Brain microvascular endothelial cell (primary cell): ENCODE results near the gene UXS1.
"Not testable (repeated sequence)": the region's sequence is repeated elsewhere in the genome, so short reads cannot be mapped to it uniquely, and the experiment has no call there.

ENCODE experiments used
- DNase-seq: peaks from one replicate; pipeline ENCODE4 v3.0.0-alpha.2; 2020
- H3K27ac ChIP-seq: fragments of 250-450 bp; sonication (Bioruptor Pico); 2 replicates; pipeline ENCODE4 v1.5.1; 2020; ENCODE audit warnings: mild to moderate bottlenecking, moderate library complexity
- H3K27me3 ChIP-seq: fragments of 250-450 bp; sonication (Bioruptor Pico); replicated peaks from 2 replicates; pipeline ENCODE4 v1.5.1; 2020; ENCODE audit warnings: mild to moderate bottlenecking
- H3K36me3 ChIP-seq: fragments of 250-450 bp; sonication (Bioruptor Pico); replicated peaks from 2 replicates; pipeline ENCODE4 v1.5.1; 2020; ENCODE audit warnings: mild to moderate bottlenecking
- H3K4me3 ChIP-seq: 2 replicates; pipeline ENCODE4 v1.5.1; 2011; ENCODE audit warnings: low read depth, mild to moderate bottlenecking, control low read depth, low read length, moderate library complexity
- CTCF ChIP-seq: IDR thresholded peaks from 2 replicates; pipeline ENCODE4 v1.5.1; 2011; ENCODE audit warnings: low read depth, mild to moderate bottlenecking, moderate library complexity, low read length, control low read depth, inconsistent platforms; ENCODE audit errors: missing control alignments
- in situ Hi-C: cut with HindIII; loops from 2 replicates; pipeline ENCODE4 v1.10.0; 2017; ENCODE audit warnings: low sequenced_read_pairs, low pct_ligation_motif_present

The UXS1 gene

GRCh38 chr2:106193977-106194778, at the start of gene UXS1:
TSS of gene UXS1 (minus strand) at chr2:106194301. CDS start at chr2:106194241, 60 bp downstream.
- TF ChIP-seq CTCF = no peak
- in situ Hi-C loops = no loop called here
- Histone ChIP-seq H3K27me3 (no peaks in the 10 kb centered on the region), H3K27ac (peak within 1 kb of the TSS; percentile 26), H3K36me3 (no peaks in the 10 kb centered on the region), H3K4me3 (peak within 1 kb of the TSS; percentile 81)
- DNase-seq = peak; percentile 96

GRCh38 chr2:106239491-106239890, 45.4 kb upstream of the UXS1 start:
- in situ Hi-C loops, H3K36me3 ChIP-seq, H3K4me3 ChIP-seq, DNase-seq, H3K27ac ChIP-seq, H3K27me3 ChIP-seq: not testable (repeated sequence)

- H3K4me3 ChIP-seq, in situ Hi-C loops, H3K27me3 ChIP-seq, H3K27ac ChIP-seq, H3K36me3 ChIP-seq: not testable (repeated sequence)
- DNase-seq = peak; percentile 1
These were observed 41.3 kb upstream of the UXS1 start for GRCh38 chr2:106235392-106235791.

- in situ Hi-C loops = no loop called here
- Histone ChIP-seq H3K36me3 (no peaks in the 10 kb centered on the region), H3K27ac (no peak overlapping the region), H3K27me3 (no peaks in the 10 kb centered on the region), H3K4me3 (no peak overlapping the region)
- no peak for DNase-seq
- no peak for TF ChIP-seq CTCF
These were observed 39.2 kb upstream of the UXS1 start for GRCh38 chr2:106233350-106233706.

- H3K4me3 ChIP-seq = no peak overlapping the region
- H3K27me3 ChIP-seq = no peaks in the 10 kb centered on the region
- no peak for TF ChIP-seq CTCF
- no peaks in the 10 kb centered on the region for H3K36me3 ChIP-seq
- no peak for DNase-seq
- no peak overlapping the region for H3K27ac ChIP-seq
- in situ Hi-C loops = no loop called here
These were observed 38.7 kb upstream of the UXS1 start for GRCh38 chr2:106232638-106233349.

GRCh38 chr2:106223347-106223746, 29.2 kb upstream of the UXS1 start:
- in situ Hi-C loops = no loop called here
- Histone ChIP-seq H3K36me3 (no peaks in the 10 kb centered on the region), H3K27ac (no peak overlapping the region), H3K27me3 (no peaks in the 10 kb centered on the region), H3K4me3 (no peak overlapping the region)
- no peak for TF ChIP-seq CTCF
- no peak for DNase-seq

GRCh38 chr2:106222057-106222456, 28.0 kb upstream of the UXS1 start:
- H3K27ac ChIP-seq, H3K36me3 ChIP-seq, H3K4me3 ChIP-seq, H3K27me3 ChIP-seq, in situ Hi-C loops, DNase-seq: not testable (repeated sequence)
